DND-41 (cell line): ENCODE data around the gene B4GALT6.
A peak's percentile ranks its signal among the peaks of the same experiment; 100 is the strongest.

Source experiments
- ATAC-seq: fragments of 200-7000 bp; cut with Tn5 transposase; 3 replicates; pipeline ENCODE4 v1.9.1; 2021; ENCODE audit warnings: low read depth; ENCODE audit not compliant: insufficient read depth
- DNase-seq: peaks from one replicate; pipeline ENCODE4 v3.0.0-alpha.2; 2020
- H2AFZ ChIP-seq: 2 replicates; pipeline ENCODE4 v1.6.0; 2012; ENCODE audit warnings: low read depth, low read length
- H3K27ac ChIP-seq: 2 replicates; pipeline ENCODE4 v1.5.1; 2012; ENCODE audit warnings: low read length, inconsistent platforms
- H3K27me3 ChIP-seq: fragments of 200-600 bp; sonication (generic); 2 replicates; pipeline ENCODE4 v1.6.0; 2012; ENCODE audit warnings: low read length, mild to moderate bottlenecking, inconsistent platforms; ENCODE audit not compliant: insufficient read depth, poor library complexity
- H3K36me3 ChIP-seq: 2 replicates; pipeline ENCODE4 v1.5.1; 2012; ENCODE audit warnings: low read length, inconsistent platforms; ENCODE audit not compliant: insufficient read depth
- H3K4me1 ChIP-seq: 2 replicates; pipeline ENCODE4 v1.5.1; 2012; ENCODE audit warnings: mild to moderate bottlenecking, low read length; ENCODE audit not compliant: insufficient read depth
- H3K4me2 ChIP-seq: 2 replicates; pipeline ENCODE4 v1.6.0; 2012; ENCODE audit warnings: mild to moderate bottlenecking, moderate library complexity, low read length, inconsistent platforms; ENCODE audit not compliant: insufficient read depth
- H3K4me3 ChIP-seq, 2 experiments: fragments of 200-600 bp in 1 of 2; shearing (Covaris generic) in 1 of 2; 2 replicates each; pipeline ENCODE4 v1.5.1; 2012 to 2016; ENCODE audit warnings: inconsistent platforms in 2 of 2, low read length in 2 of 2, mild to moderate bottlenecking in 2 of 2, low read depth in 1 of 2, moderate library complexity in 1 of 2
- H3K79me2 ChIP-seq: 2 replicates; pipeline ENCODE4 v1.6.0; 2012; ENCODE audit warnings: low read length, inconsistent platforms; ENCODE audit not compliant: insufficient read depth
- H3K9ac ChIP-seq: 2 replicates; pipeline ENCODE4 v1.6.0; 2012; ENCODE audit warnings: low read depth, mild to moderate bottlenecking, inconsistent platforms, low read length, moderate library complexity
- H3K9me3 ChIP-seq: 2 replicates; pipeline ENCODE4 v1.5.1; 2012; ENCODE audit warnings: low read length, moderate library complexity, mild to moderate bottlenecking, inconsistent platforms; ENCODE audit not compliant: insufficient read depth, severe bottlenecking
- H4K20me1 ChIP-seq: 2 replicates; pipeline ENCODE4 v1.6.0; 2012; ENCODE audit warnings: low read length; ENCODE audit not compliant: insufficient read depth
- CTCF ChIP-seq: IDR thresholded peaks from 2 replicates; pipeline ENCODE4 v1.5.1; 2012; ENCODE audit warnings: borderline replicate concordance, low read length, moderate library complexity, mild to moderate bottlenecking; ENCODE audit not compliant: poor library complexity, severe bottlenecking; ENCODE audit errors: extremely low read depth
- EZH2 ChIP-seq: IDR thresholded peaks from 3 replicates; pipeline ENCODE4 v1.6.1; 2012; ENCODE audit warnings: borderline replicate concordance, low read depth, mild to moderate bottlenecking, moderate library complexity, low read length, inconsistent platforms; ENCODE audit not compliant: severe bottlenecking

B4GALT6 gene

GRCh38 chr18:31611511-31611910 lies 72.9 kb downstream of the B4GALT6 start:
- no peak for ATAC-seq
- Histone ChIP-seq H3K4me3 (no peak overlapping the region), H3K79me2 (no peaks in the 10 kb centered on the region), H3K27ac (no peak overlapping the region), H3K4me1 (no peaks in the 10 kb centered on the region), H4K20me1 (no peaks in the 10 kb centered on the region), H3K36me3 (no peaks in the 10 kb centered on the region), H3K9me3 (no peaks in the 10 kb centered on the region), H3K27me3 (no peaks in the 10 kb centered on the region), H3K4me2 (no peak overlapping the region), H3K9ac (no peak overlapping the region), H2AFZ (no peak overlapping the region)
- TF ChIP-seq CTCF = no peak
- no peak for TF ChIP-seq EZH2
- no peak for DNase-seq

GRCh38 chr18:31610286-31611205 lies 73.8 kb downstream of the B4GALT6 start:
- Histone ChIP-seq H3K9me3 (no peaks in the 10 kb centered on the region), H3K36me3 (no peaks in the 10 kb centered on the region), H3K27me3 (no peaks in the 10 kb centered on the region), H3K79me2 (no peaks in the 10 kb centered on the region), H3K4me3 (no peak overlapping the region), H3K27ac (no peak overlapping the region), H2AFZ (no peak overlapping the region), H4K20me1 (no peaks in the 10 kb centered on the region), H3K4me1 (no peaks in the 10 kb centered on the region), H3K9ac (no peak overlapping the region), H3K4me2 (no peak overlapping the region)
- ATAC-seq (0 out of 3 replicates have a peak, but pooled peaks have one; percentile 53), DNase-seq (no peak)
- TF ChIP-seq EZH2 (no peak), CTCF (peak; percentile 20)

- H3K27me3 ChIP-seq = no peaks in the 10 kb centered on the region
- H3K36me3 ChIP-seq = no peaks in the 10 kb centered on the region
- H2AFZ ChIP-seq = no peak overlapping the region
- no peaks in the 10 kb centered on the region for H3K4me1 ChIP-seq
- H3K27ac ChIP-seq = no peak overlapping the region
- H3K4me3 ChIP-seq = no peak overlapping the region
- no peaks in the 10 kb centered on the region for H3K79me2 ChIP-seq
- no peaks in the 10 kb centered on the region for H4K20me1 ChIP-seq
- no peaks in the 10 kb centered on the region for H3K9me3 ChIP-seq
- H3K4me2 ChIP-seq = no peak overlapping the region
- H3K9ac ChIP-seq = no peak overlapping the region
- ATAC-seq = no peak
- DNase-seq = no peak
- TF ChIP-seq CTCF = no peak
- no peak for TF ChIP-seq EZH2
These were observed 74.5 kb downstream of the B4GALT6 start for GRCh38 chr18:31609886-31610285.
